Tibial nerve (tissue), 4 donors: Measurements from ENCODE around the gene COPS7B. TPM values are rescaled to one million over a fixed set of nuclear protein-coding genes. Genes with fewer than 3 reads are reported as not detected.

Experiments used
- DNase-seq, 2 donors: peaks; one replicate each; pipeline ENCODE4 v3.0.0-alpha.2; 2019; ENCODE audit warnings: low spot score in 2 of 2
- H3K27ac ChIP-seq, 4 donors: fragments of 200-600 bp; sonication (generic) in 3 of 4; one replicate each; pipeline ENCODE4 v1.5.1; 2017 to 2019; ENCODE audit warnings: mild to moderate bottlenecking in 1 of 4
- H3K27me3 ChIP-seq, 2 donors: fragments of 200-600 bp; sonication (generic) in 1 of 2; one replicate each; pipeline versions ENCODE4 v1.5.1 to v1.6.0; 2017 to 2019
- H3K36me3 ChIP-seq, 3 donors: fragments of 200-600 bp; sonication (generic); one replicate each; pipeline ENCODE4 v1.5.1; 2018 to 2019
- H3K4me1 ChIP-seq, 4 donors: fragments of 200-600 bp; sonication (generic) in 3 of 4; one replicate each; pipeline ENCODE4 v1.5.1; 2017 to 2019
- H3K4me3 ChIP-seq, 4 donors: fragments of 200-600 bp; sonication (generic) in 3 of 4; one replicate each; pipeline ENCODE4 v1.5.1; 2017 to 2019; ENCODE audit warnings: mild to moderate bottlenecking in 1 of 4, moderate library complexity in 1 of 4
- H3K9me3 ChIP-seq, 4 donors: fragments of 200-600 bp; sonication (generic) in 3 of 4; one replicate each; pipeline ENCODE4 v1.5.1; 2017 to 2019
- CTCF ChIP-seq, 5 experiments: fragments of 200-600 bp in 3 of 5; fragments of 450-650 bp in 2 of 5; sonication (generic) in 3 of 5; IDR thresholded peaks; one replicate each; pipeline ENCODE4 v1.5.1; 2016 to 2019; ENCODE audit warnings: antibody characterized with exemption in 5 of 5, mild to moderate bottlenecking in 3 of 5, moderate library complexity in 2 of 5
- EP300 ChIP-seq, 2 donors: sonication (generic); formaldehyde crosslinking; IDR thresholded peaks; one replicate each; pipeline ENCODE4 v1.6.1; 2017; ENCODE audit warnings: antibody characterized with exemption in 2 of 2, mild to moderate bottlenecking in 1 of 2
- POLR2A ChIP-seq, 2 donors: fragments of 450-650 bp; IDR thresholded peaks; one replicate each; pipeline ENCODE4 v1.6.1; 2017; ENCODE audit warnings: antibody characterized with exemption in 2 of 2, mild to moderate bottlenecking in 2 of 2, moderate library complexity in 2 of 2
- WGBS, 2 donors: methylation state at CpG; one replicate each; pipeline ENCODE4 v1.1.5; 2018; 5-methylcytosine and 5-hydroxymethylcytosine counted together
- small RNA-seq: library from RNA; depleted of rRNA; stranded (forward); fragments of <200 nt; gene quantifications from one replicate; pipeline ENCODE3, GENCODE V24; 2016
- total RNA-seq, 4 donors: library from RNA; depleted of rRNA; stranded (reverse); fragments of >200 nt; gene quantifications; one replicate each; pipeline ENCODE4 v1.1.0, GENCODE V29; 2016

Gene COPS7B
- total RNA-seq, 4 donors from 2014 or later, result 26.0 to 89.4 (median 42.5) TPM

GRCh38 chr2:231821908-231822307 is 35.7 kb downstream of the COPS7B start:
- 58 to 66% methylated on average over 3 of the region's 3 CpGs for WGBS, 2 donors
- Histone ChIP-seq H3K4me1 (no peaks in the 10 kb centered on the region), H3K27me3 (no peaks in the 10 kb centered on the region), H3K27ac (no peak overlapping the region), H3K36me3 (peaks cover 0 to under 1% (median 0%) of the 10 kb centered on the region in 3 donors), H3K9me3 (peaks cover 0 to 10% (median 2%) of the 10 kb centered on the region in 4 donors), H3K4me3 (no peak overlapping the region)
- TF ChIP-seq POLR2A (IDR thresholded peaks at IDR 0.05) (no peak), EP300 (IDR thresholded peaks at IDR 0.05) (no peak), CTCF (IDR thresholded peaks at IDR 0.05) (no peak)
- DNase-seq, result no peak

GRCh38 chr2:231853105-231853504 is 66.9 kb downstream of the COPS7B start:
- Histone ChIP-seq H3K4me1 (no peaks in the 10 kb centered on the region), H3K9me3 (peaks cover 0 to 4% (median 0%) of the 10 kb centered on the region in 4 donors), H3K27ac (no peak overlapping the region), H3K27me3 (no peaks in the 10 kb centered on the region), H3K4me3 (no peak overlapping the region), H3K36me3 (no peaks in the 10 kb centered on the region)
- 80 to 89% methylated on average over 10 of the region's 10 CpGs for WGBS, 2 donors
- DNase-seq, result no peak
- TF ChIP-seq EP300 (IDR thresholded peaks at IDR 0.05) (no peak), CTCF (IDR thresholded peaks at IDR 0.05) (no peak), POLR2A (IDR thresholded peaks at IDR 0.05) (no peak)

DNA sequence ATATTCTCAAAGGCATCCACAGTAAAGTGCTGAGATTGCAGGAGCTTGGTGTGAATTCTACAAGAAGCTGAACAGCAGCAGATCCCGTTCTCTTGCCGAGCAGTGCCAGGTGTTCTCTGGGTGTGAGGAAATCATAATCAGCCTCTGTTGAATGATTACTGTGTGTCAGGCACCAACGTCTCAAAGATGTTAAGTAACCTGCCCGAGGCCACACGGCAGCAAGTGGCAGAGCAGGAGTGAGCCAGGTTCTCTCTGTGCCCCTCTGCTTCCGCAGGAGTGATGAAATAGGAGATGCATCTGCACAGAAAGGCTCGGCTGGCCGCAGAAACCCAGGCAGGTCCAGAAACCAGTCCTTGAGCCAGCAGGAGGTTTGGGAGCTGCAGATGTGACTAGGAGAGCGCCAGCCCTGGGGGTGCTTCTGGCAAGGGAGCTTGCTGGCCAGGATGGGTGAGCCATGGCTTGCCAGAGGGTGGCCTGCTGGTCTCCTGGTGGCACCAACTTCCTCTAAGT is 68.4 kb downstream of the COPS7B start:
- Histone ChIP-seq H3K9me3 (peaks cover 0 to 4% (median 0%) of the 10 kb centered on the region in 4 donors), H3K4me3 (no peak overlapping the region), H3K4me1 (no peaks in the 10 kb centered on the region), H3K27me3 (no peaks in the 10 kb centered on the region), H3K27ac (no peak overlapping the region), H3K36me3 (no peaks in the 10 kb centered on the region)
- no peak for DNase-seq
- TF ChIP-seq EP300 (IDR thresholded peaks at IDR 0.05) (no peak), POLR2A (IDR thresholded peaks at IDR 0.05) (no peak), CTCF (IDR thresholded peaks at IDR 0.05) (no peak)
- WGBS, 2 donors, result 78 to 87% methylated on average over 8 of the region's 9 CpGs

DNA sequence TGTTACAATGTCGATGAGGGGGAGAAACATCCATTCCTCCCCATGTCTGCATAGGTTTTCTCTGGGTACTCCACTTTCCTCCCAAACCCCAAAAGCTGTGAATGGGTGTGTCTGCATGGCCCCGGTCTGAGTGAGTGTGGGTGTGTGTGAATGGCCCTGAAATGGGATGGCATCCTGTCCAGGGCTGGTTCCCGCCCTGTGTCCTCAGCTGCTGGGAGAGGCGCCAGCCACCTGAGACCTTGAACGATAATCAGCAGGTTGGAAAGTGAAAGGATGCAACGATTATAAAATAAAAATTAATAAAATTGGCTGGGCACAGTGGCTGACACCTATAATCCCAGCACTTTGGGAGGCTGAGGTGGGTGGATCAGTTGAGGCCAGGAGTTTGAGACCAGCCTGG is 70.7 kb downstream of the COPS7B start:
- Histone ChIP-seq H3K27me3 (no peaks in the 10 kb centered on the region), H3K36me3 (no peaks in the 10 kb centered on the region), H3K4me1 (no peaks in the 10 kb centered on the region), H3K27ac (no peak overlapping the region), H3K4me3 (no peak overlapping the region), H3K9me3 (no peaks in the 10 kb centered on the region)
- DNase-seq, result no peak
- WGBS, 2 donors, result 84 to 87% methylated on average over 6 of the region's 6 CpGs
- TF ChIP-seq POLR2A (IDR thresholded peaks at IDR 0.05), result no peak
- TF ChIP-seq EP300 (IDR thresholded peaks at IDR 0.05), result no peak
- TF ChIP-seq CTCF (IDR thresholded peaks at IDR 0.05), result no peak

Small RNA genes lying within 50 kb of the gene (small RNA-seq; reads per million reads assigned to genes)
- gene AC073476.4, result not detected

Other genes starting within 250 kb of the COPS7B start
- not detected for gene TEX44, start 193.6 kb upstream of the COPS7B start, total RNA-seq
- 1,000 to 10,000 TPM in 1 of 4 donors, 100 to 1,000 TPM in 3; 622 to 1,472 (median 817) TPM for gene PTMA, start 77.9 kb upstream of the COPS7B start, total RNA-seq
- 10 to 100 TPM; 18.6 to 30.8 (median 26.6) TPM for gene PDE6D, start 5.2 kb upstream of the COPS7B start, total RNA-seq
- gene NPPC, start 140.0 kb downstream of the COPS7B start, total RNA-seq, result not detected
- 10 to 100 TPM; 52.8 to 74.9 (median 61.8) TPM for gene DIS3L2, start 175.3 kb downstream of the COPS7B start, total RNA-seq